B cell (primary cell): ENCODE measurements around the gene CDKAL1. TPM values are rescaled to one million over a fixed set of nuclear protein-coding genes. Genes with fewer than 3 reads are reported as not detected.
"Not testable (repeated sequence)": the region's sequence is repeated elsewhere in the genome, so short reads cannot be mapped to it uniquely, and the experiment has no call there.

Experiments
- ATAC-seq: fragments of 200-7000 bp; cut with Tn5 transposase; one replicate; pipeline ENCODE4 v1.10.0; 2021; ENCODE audit warnings: low read depth, mild to moderate bottlenecking, moderate number of reproducible peaks, moderate library complexity
- CTCF ChIA-PET: fragments of 350-600 bp; sonication (Branson Sonifier 250); formaldehyde crosslinking; loops from one replicate; lab custom pipeline; 2021; ENCODE audit warnings: antibody characterized with exemption, inconsistent platforms; lab: Charles Lee
- POLR2A ChIA-PET: fragments of 350-600 bp; sonication (Branson Sonifier 250); formaldehyde crosslinking; loops from one replicate; lab custom pipeline; 2021; ENCODE audit warnings: antibody characterized with exemption; lab: Charles Lee
- DNase-seq: peaks from one replicate; pipeline ENCODE4 v3.0.0; 2013
- H2AFZ ChIP-seq: 2 replicates; pipeline ENCODE4 v1.6.1; 2012; ENCODE audit warnings: mild to moderate bottlenecking, low read depth, low read length; ENCODE audit not compliant: insufficient read depth, poor library complexity, severe bottlenecking
- H3K27ac ChIP-seq, 2 donors: 1 replicate in 1 of 2; 2 replicates in 1 of 2; pipeline ENCODE4 v1.5.1; 2012 to 2013; ENCODE audit warnings: low read length in 2 of 2, mild to moderate bottlenecking in 2 of 2, moderate library complexity in 1 of 2
- H3K27me3 ChIP-seq, 4 experiments: fragments of 200-600 bp in 1 of 4; sonication (generic) in 1 of 4; replicated peaks in 1 of 4; 1 replicate in 2 of 4; 2 replicates in 2 of 4; pipeline versions ENCODE4 v1.6.1 to v1.7.0; 2013 to 2016; ENCODE audit warnings: low read length in 3 of 4, mild to moderate bottlenecking in 2 of 4, mixed read lengths in 1 of 4, moderate library complexity in 1 of 4; ENCODE audit not compliant: insufficient read depth in 4 of 4, control insufficient read depth in 3 of 4; ENCODE audit errors: control extremely low read depth in 1 of 4
- H3K36me3 ChIP-seq, 2 experiments: replicated peaks in 1 of 2; 1 replicate in 1 of 2; 2 replicates in 1 of 2; pipeline versions ENCODE4 v1.6.1 to v1.7.1; 2013; ENCODE audit warnings: low read length in 1 of 2; ENCODE audit not compliant: insufficient read depth in 2 of 2, control insufficient read depth in 1 of 2; ENCODE audit errors: control extremely low read depth in 1 of 2, extremely low read depth in 1 of 2
- H3K4me1 ChIP-seq, 2 donors: fragments of 200-600 bp in 1 of 2; sonication (generic) in 1 of 2; 1 replicate in 1 of 2; 2 replicates in 1 of 2; pipeline versions ENCODE4 v1.5.1 to v1.6.1; 2013 to 2017; ENCODE audit warnings: low read length in 2 of 2; ENCODE audit not compliant: control insufficient read depth in 2 of 2, insufficient read depth in 2 of 2
- H3K4me2 ChIP-seq: replicated peaks from 2 replicates; pipeline ENCODE3; 2012; ENCODE audit warnings: mild to moderate bottlenecking, low read depth, low read length; ENCODE audit not compliant: poor library complexity, severe bottlenecking
- H3K4me3 ChIP-seq, 5 experiments: fragments of 200-600 bp in 1 of 5; sonication (generic) in 1 of 5; 1 replicate in 3 of 5; 2 replicates in 2 of 5; pipeline versions ENCODE4 v1.5.1 to v1.7.0; 2011 to 2016; ENCODE audit warnings: low read length in 4 of 5, mild to moderate bottlenecking in 4 of 5, low read depth in 2 of 5, control low read depth in 1 of 5, moderate library complexity in 1 of 5; ENCODE audit not compliant: insufficient read depth in 1 of 5; ENCODE audit errors: control extremely low read depth in 1 of 5, extremely low read depth in 1 of 5
- H3K79me2 ChIP-seq: fragments of 200-600 bp; sonication (generic); one replicate; pipeline ENCODE4 v1.6.0; 2016; ENCODE audit warnings: low read length; ENCODE audit not compliant: control insufficient read depth, insufficient read depth
- H3K9ac ChIP-seq: fragments of 200-600 bp; sonication (generic); 2 replicates; pipeline ENCODE4 v1.6.1; 2017; ENCODE audit warnings: mild to moderate bottlenecking, low read length, moderate library complexity
- H3K9me3 ChIP-seq, 3 donors: one replicate each; pipeline versions ENCODE4 v1.6.1 to v1.7.1; 2013; ENCODE audit warnings: low read length in 2 of 3; ENCODE audit not compliant: control insufficient read depth in 2 of 3, insufficient read depth in 1 of 3; ENCODE audit errors: control extremely low read depth in 1 of 3
- H4K20me1 ChIP-seq: 2 replicates; pipeline ENCODE4 v1.6.0; 2012; ENCODE audit warnings: mild to moderate bottlenecking, low read length; ENCODE audit not compliant: insufficient read depth, control insufficient read depth, poor library complexity, severe bottlenecking
- H3K27ac Mint-ChIP-seq: one replicate; pipeline ENCODE4 v1.8.0; 2021; ENCODE audit warnings: mixed read lengths
- H3K27me3 Mint-ChIP-seq: one replicate; pipeline ENCODE4 v1.8.0; 2021; ENCODE audit warnings: mixed read lengths
- H3K4me1 Mint-ChIP-seq: one replicate; pipeline ENCODE4 v1.8.0; 2021; ENCODE audit warnings: mixed read lengths
- H3K4me3 Mint-ChIP-seq: one replicate; pipeline ENCODE4 v1.8.0; 2021; ENCODE audit warnings: mixed read lengths
- H3K9me3 Mint-ChIP-seq: one replicate; pipeline ENCODE4 v1.8.0; 2022; ENCODE audit warnings: mixed read lengths; ENCODE audit not compliant: insufficient read depth
- EZH2 ChIP-seq: IDR thresholded peaks from 2 replicates; pipeline ENCODE4 v1.6.1; 2012; ENCODE audit warnings: borderline replicate concordance, low read depth, mild to moderate bottlenecking, moderate library complexity, low read length; ENCODE audit not compliant: insufficient read depth, poor library complexity, severe bottlenecking
- whole genome bisulfite sequencing: methylation state at CpG from one replicate; pipeline ENCODE4 v1.1.5; 2013; ENCODE audit warnings: missing lambda C conversion rate; ENCODE audit not compliant: insufficient coverage; 5-methylcytosine and 5-hydroxymethylcytosine counted together
- intact Hi-C: fragments of 100-400 bp; cut with micrococcal nuclease; formaldehyde crosslinking; loops from one replicate; pipeline ENCODE4 v1.10.0; 2022
- polyA plus RNA-seq: library from polyadenylated mRNA; depleted of rRNA; stranded (reverse); fragments of >200 nt; gene quantifications from 2 replicates; pipeline ENCODE4 v1.2.3, GENCODE V29; 2012
- total RNA-seq, 2 donors: library from RNA; stranded (reverse); fragments of 120-200 nt in 1 of 2; gene quantifications; 1 replicate in 1 of 2; 2 replicates in 1 of 2; pipeline versions ENCODE4 v1.2.3 to v1.2.4, GENCODE V29; 2013 to 2022
- TF ChIP-seq, protein P1 (sequence below): fragments of 200-600 bp; IDR thresholded peaks from one replicate; pipeline ENCODE4 v1.8.0; 2022; ENCODE audit warnings: antibody characterized with exemption, mild to moderate bottlenecking

The CDKAL1 gene
- total and polyA plus RNA-seq, 2 donors (not counting 1 experiment from before 2014, with no cell fraction given) = 6.1 to 33.3 TPM

DNA sequence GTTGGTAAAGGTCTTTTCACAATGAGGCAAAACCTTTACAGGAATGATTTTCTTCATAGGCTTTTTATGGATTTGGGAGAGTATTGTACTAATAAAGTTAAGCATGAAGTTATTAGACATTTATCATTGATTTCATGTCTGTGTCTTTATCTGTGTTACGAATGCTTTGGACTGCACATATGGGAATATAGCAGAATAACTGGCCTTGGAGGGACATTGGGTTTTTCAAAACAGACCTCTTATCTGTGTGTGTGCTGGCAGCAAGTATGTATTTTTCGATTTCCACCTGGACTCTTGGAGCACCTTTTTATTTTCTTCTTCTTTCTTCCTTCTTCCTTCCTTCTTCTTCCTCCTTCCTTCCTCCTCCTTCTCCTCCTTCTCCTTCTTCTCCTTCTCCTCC lies 74.6 kb downstream of the CDKAL1 start:
- Mint-ChIP-seq H3K4me1 (peaks cover 15% of the 10 kb centered on the region), H3K27me3 (no peaks in the 10 kb centered on the region), H3K27ac (no peak overlapping the region), H3K4me3 (no peak overlapping the region), H3K9me3 (peaks cover 4% of the 10 kb centered on the region)
- no CpG with 5 or more reads among the region's 2 CpGs for WGBS
- intact Hi-C loops = no loop called here
- POLR2A ChIA-PET = no interaction called here
- DNase-seq = no peak
- CTCF ChIA-PET = no interaction called here
- no peaks in the 10 kb centered on the region for H3K9me3 ChIP-seq
- no peak overlapping the region for H3K27ac ChIP-seq
- H3K36me3 ChIP-seq = peaks cover 1 to 3% of the 10 kb centered on the region in 2 experiments
- H3K4me1 ChIP-seq = no peaks in the 10 kb centered on the region
- H2AFZ ChIP-seq = no peak overlapping the region
- H3K4me2 ChIP-seq = no peak overlapping the region
- peaks cover 3% of the 10 kb centered on the region for H3K79me2 ChIP-seq
- no peak for TF ChIP-seq EZH2
- TF ChIP-seq, protein P1, sequence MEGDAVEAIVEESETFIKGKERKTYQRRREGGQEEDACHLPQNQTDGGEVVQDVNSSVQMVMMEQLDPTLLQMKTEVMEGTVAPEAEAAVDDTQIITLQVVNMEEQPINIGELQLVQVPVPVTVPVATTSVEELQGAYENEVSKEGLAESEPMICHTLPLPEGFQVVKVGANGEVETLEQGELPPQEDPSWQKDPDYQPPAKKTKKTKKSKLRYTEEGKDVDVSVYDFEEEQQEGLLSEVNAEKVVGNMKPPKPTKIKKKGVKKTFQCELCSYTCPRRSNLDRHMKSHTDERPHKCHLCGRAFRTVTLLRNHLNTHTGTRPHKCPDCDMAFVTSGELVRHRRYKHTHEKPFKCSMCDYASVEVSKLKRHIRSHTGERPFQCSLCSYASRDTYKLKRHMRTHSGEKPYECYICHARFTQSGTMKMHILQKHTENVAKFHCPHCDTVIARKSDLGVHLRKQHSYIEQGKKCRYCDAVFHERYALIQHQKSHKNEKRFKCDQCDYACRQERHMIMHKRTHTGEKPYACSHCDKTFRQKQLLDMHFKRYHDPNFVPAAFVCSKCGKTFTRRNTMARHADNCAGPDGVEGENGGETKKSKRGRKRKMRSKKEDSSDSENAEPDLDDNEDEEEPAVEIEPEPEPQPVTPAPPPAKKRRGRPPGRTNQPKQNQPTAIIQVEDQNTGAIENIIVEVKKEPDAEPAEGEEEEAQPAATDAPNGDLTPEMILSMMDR = no peak
- H4K20me1 ChIP-seq = no peaks in the 10 kb centered on the region
- H3K4me3 ChIP-seq = no peak overlapping the region
- H3K27me3 ChIP-seq = no peaks in the 10 kb centered on the region
- no peak overlapping the region for H3K9ac ChIP-seq
- ATAC-seq = no peak

DNA sequence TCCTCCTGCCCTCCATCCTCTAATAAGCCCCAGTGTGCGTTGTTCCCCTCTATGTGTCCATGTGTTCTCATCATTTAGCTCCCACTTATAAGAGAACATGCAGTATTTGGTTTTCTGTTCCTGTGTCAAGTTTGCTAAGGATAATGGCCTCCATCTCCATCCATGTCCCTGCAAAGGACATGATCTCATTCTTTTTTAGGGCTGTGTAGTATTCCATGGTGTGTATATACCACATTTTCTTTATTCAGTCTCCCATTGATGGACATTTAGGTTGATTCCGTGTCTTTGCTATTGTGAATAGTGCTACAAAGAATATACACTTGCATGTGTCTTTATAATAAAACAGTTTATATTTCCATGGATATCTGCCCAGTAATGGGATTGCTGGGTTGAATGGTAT lies 75.7 kb downstream of the CDKAL1 start:
- H3K27me3 Mint-ChIP-seq, H3K4me1 ChIP-seq, H3K9ac ChIP-seq, H3K9me3 ChIP-seq, CTCF ChIA-PET, H3K4me3 Mint-ChIP-seq, H2AFZ ChIP-seq, H3K4me2 ChIP-seq, H3K36me3 ChIP-seq, H3K27ac Mint-ChIP-seq, H3K27ac ChIP-seq, ATAC-seq, DNase-seq, POLR2A ChIA-PET, H3K27me3 ChIP-seq, H3K79me2 ChIP-seq, H3K4me3 ChIP-seq, H4K20me1 ChIP-seq, H3K9me3 Mint-ChIP-seq, intact Hi-C loops: not testable (repeated sequence)
- H3K4me1 Mint-ChIP-seq = peaks cover 16% of the 10 kb centered on the region
- WGBS = no CpG with 5 or more reads among the region's 2 CpGs
